GM18868 (cell line): ENCODE results near the gene ATG4C.
"Not testable (repeated sequence)": the region's sequence is repeated elsewhere in the genome, so short reads cannot be mapped to it uniquely, and the experiment has no call there.

ENCODE experiments used
- ATAC-seq: cut with Tn5 transposase; IDR thresholded peaks from one replicate; pipeline ENCODE4 v1.9.1; 2021; ENCODE audit warnings: mild to moderate bottlenecking, moderate library complexity; ENCODE audit not compliant: unreplicated experiment

The ATG4C gene

GRCh38 chr1:62783736-62784508 is at the start of gene ATG4C:
TSS of gene ATG4C (plus strand) at chr1:62784132. CDS start at chr1:62803787, 19,655 bp downstream.
- peak; percentile 94 for ATAC-seq

GRCh38 chr1:62735491-62736171 is 48.3 kb upstream of the ATG4C start:
- ATAC-seq: no peak

GRCh38 chr1:62740701-62741100 is 43.2 kb upstream of the ATG4C start:
- not testable (repeated sequence) for ATAC-seq

- no peak for ATAC-seq
Observed at GRCh38 chr1:62744611-62745577, 39.0 kb upstream of the ATG4C start.

- no peak for ATAC-seq
Observed at GRCh38 chr1:62746086-62746808, 37.7 kb upstream of the ATG4C start.

- ATAC-seq: no peak
Observed at GRCh38 chr1:62746809-62747138, 37.2 kb upstream of the ATG4C start.

GRCh38 chr1:62753031-62753965 is 30.6 kb upstream of the ATG4C start:
- no peak for ATAC-seq

GRCh38 chr1:62754938-62755337 is 29.0 kb upstream of the ATG4C start:
- not testable (repeated sequence) for ATAC-seq

GRCh38 chr1:62756255-62756884 is 27.6 kb upstream of the ATG4C start:
- not testable (repeated sequence) for ATAC-seq

- not testable (repeated sequence) for ATAC-seq
Observed at GRCh38 chr1:62759232-62759875, 24.6 kb upstream of the ATG4C start.

- not testable (repeated sequence) for ATAC-seq
Observed at GRCh38 chr1:62760021-62760782, 23.7 kb upstream of the ATG4C start.

- not testable (repeated sequence) for ATAC-seq
Observed at GRCh38 chr1:62761223-62761870, 22.6 kb upstream of the ATG4C start.

- not testable (repeated sequence) for ATAC-seq
Observed at GRCh38 chr1:62762027-62762426, 21.9 kb upstream of the ATG4C start.

- no peak for ATAC-seq
Observed at GRCh38 chr1:62765981-62766380, 18.0 kb upstream of the ATG4C start.

- ATAC-seq: not testable (repeated sequence)
Observed at GRCh38 chr1:62768551-62768950, 15.4 kb upstream of the ATG4C start.

GRCh38 chr1:62772607-62773295 is 11.2 kb upstream of the ATG4C start:
- no peak for ATAC-seq

GRCh38 chr1:62774006-62774405 is 9.9 kb upstream of the ATG4C start:
- no peak for ATAC-seq
